WI38 (cell line): ENCODE results near the gene TRPV2.

ENCODE experiments used
- H3K4me3 ChIP-seq: 2 replicates; pipeline ENCODE4 v1.5.1; 2011; ENCODE audit warnings: low read depth, mild to moderate bottlenecking, control low read depth, low read length
- TF ChIP-seq, protein P1 (sequence below): IDR thresholded peaks from 2 replicates; pipeline ENCODE4 v1.5.1; 2012; ENCODE audit warnings: low read depth, mild to moderate bottlenecking, control low read depth, low read length

TRPV2 gene

DNA sequence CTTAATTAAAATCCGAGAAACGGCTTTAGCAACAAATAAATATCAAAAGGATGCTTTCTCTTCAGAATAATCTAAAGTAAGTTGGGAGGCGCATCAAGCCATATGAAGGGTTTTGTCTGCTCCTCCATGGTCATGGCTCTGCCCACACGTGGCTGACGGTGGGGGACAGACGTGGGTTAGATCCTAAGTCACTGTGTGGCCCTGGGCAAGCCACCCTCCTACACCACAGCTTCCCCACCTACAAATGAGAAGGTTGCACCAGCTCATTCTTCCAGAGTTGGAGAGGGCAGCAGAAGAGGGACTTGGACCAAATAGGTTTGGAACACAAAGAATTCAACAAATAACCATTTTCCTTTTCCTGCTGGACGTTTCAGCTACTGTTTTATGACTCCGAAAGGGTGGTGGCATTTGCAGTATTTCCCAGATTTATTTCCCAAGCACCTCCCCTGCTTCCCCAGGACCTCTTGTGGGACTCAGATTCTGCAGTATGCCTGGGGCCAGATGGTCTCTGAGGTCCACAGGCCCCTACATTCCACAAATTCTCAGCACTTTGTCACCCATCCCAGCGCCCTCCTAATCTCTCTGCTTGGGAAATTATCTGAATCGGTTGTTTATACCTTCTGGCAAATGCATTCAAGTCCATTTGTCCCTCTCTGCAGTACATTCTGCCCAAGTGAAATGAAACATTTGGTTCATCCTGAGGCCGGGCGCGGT is 58.8 kb downstream of the TRPV2 start:
- H3K4me3 ChIP-seq, result no peak overlapping the region
- TF ChIP-seq, protein P1, sequence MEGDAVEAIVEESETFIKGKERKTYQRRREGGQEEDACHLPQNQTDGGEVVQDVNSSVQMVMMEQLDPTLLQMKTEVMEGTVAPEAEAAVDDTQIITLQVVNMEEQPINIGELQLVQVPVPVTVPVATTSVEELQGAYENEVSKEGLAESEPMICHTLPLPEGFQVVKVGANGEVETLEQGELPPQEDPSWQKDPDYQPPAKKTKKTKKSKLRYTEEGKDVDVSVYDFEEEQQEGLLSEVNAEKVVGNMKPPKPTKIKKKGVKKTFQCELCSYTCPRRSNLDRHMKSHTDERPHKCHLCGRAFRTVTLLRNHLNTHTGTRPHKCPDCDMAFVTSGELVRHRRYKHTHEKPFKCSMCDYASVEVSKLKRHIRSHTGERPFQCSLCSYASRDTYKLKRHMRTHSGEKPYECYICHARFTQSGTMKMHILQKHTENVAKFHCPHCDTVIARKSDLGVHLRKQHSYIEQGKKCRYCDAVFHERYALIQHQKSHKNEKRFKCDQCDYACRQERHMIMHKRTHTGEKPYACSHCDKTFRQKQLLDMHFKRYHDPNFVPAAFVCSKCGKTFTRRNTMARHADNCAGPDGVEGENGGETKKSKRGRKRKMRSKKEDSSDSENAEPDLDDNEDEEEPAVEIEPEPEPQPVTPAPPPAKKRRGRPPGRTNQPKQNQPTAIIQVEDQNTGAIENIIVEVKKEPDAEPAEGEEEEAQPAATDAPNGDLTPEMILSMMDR, result no peak

- TF ChIP-seq, protein P1, result no peak
- H3K4me3 ChIP-seq, result no peak overlapping the region
These were observed 59.9 kb downstream of the TRPV2 start for GRCh38 chr17:16475179-16475704.

GRCh38 chr17:16477255-16477654 is 61.9 kb downstream of the TRPV2 start:
- no peak overlapping the region for H3K4me3 ChIP-seq
- TF ChIP-seq, protein P1, result no peak

DNA sequence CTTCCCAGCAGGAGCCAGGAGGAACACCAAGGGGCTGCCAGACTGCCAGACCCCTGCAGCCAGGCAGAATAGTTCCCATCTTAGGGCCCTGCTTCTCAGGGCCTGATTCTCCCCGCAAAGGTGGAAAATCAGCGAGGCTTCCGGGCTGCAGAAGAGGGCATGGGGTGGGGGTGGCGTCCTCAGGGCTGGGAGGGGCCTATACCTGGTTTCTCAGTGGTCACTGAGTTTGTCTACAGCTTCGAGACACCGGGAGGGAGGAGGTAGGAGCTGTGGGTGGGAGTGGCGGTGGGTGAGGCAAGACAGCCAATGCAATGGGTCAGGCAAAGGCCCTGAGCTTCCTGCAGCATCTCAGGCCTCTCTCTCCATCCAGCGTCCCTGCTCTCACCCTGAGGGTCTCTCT is 62.3 kb downstream of the TRPV2 start:
- TF ChIP-seq, protein P1, result no peak
- H3K4me3 ChIP-seq, result no peak overlapping the region

GRCh38 chr17:16478649-16479048 is 63.3 kb downstream of the TRPV2 start:
- TF ChIP-seq, protein P1, result no peak
- H3K4me3 ChIP-seq, result no peak overlapping the region

DNA sequence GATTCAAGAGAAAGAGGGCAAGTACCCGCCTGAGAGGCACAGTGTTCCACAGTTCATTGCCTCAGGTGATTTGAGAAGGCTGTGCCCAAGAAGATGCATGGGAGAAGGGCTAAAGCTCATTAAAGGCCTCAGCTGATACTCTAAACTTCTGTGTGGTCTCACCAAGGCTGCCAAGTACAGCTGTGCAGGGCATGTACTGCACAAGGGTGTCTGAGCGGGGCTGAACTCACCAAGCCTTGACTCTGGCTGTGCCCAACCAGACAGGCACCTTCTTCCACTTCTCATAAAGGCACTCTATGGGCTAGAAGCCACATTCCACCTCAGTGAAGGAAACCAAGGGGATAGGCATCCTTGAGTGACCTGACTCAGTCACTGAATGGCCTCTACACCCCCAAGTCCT is 63.9 kb downstream of the TRPV2 start:
- TF ChIP-seq, protein P1, result no peak

DNA sequence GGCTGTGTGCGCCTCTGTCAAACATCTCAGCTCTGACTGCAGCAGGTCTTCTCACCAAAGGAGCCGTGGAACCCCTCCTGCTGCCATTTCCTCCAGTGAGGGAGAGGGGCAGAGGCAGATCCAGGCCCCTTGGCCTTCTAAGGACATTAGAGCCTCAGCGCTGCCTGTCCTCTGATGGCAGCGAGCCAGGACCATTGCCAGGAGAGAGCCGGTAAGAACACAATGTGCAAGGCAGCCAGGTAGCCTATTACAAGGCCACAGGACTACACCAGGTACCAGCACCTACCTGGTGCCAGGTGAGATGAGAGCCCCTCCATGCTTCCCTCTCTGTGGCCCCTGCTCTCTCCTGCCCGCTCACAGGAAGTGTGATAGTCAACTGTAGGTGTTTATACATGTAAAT is 65.6 kb downstream of the TRPV2 start:
- no peak overlapping the region for H3K4me3 ChIP-seq
- TF ChIP-seq, protein P1, result no peak

More for the DNA sequence above, 63.9 kb downstream of the TRPV2 start:
- no peak overlapping the region for H3K4me3 ChIP-seq
